CD4-positive, alpha-beta T cell (primary cell): Measurements from ENCODE around the gene SLC25A13. TPM values are rescaled to one million over a fixed set of nuclear protein-coding genes. Genes with fewer than 3 reads are reported as not detected.

Experiments used
- ATAC-seq: fragments of 200-7000 bp; cut with Tn5 transposase; one replicate; pipeline ENCODE4 v1.10.0; 2022; ENCODE audit warnings: mild to moderate bottlenecking; ENCODE audit not compliant: poor library complexity
- CTCF ChIA-PET: fragments of 350-600 bp; sonication (Branson Sonifier 250); formaldehyde crosslinking; loops from one replicate; lab custom pipeline; 2021; ENCODE audit warnings: antibody characterized with exemption, inconsistent platforms; lab: Charles Lee
- POLR2A ChIA-PET: fragments of 350-600 bp; sonication (Branson Sonifier 250); formaldehyde crosslinking; loops from one replicate; lab custom pipeline; 2021; ENCODE audit warnings: antibody characterized with exemption, inconsistent platforms; lab: Charles Lee
- DNase-seq, 14 experiments: peaks; one replicate each; pipeline ENCODE4 v3.0.0-alpha.2; 2013 to 2020; ENCODE audit warnings: mixed read lengths in 2 of 14
- H3K27ac ChIP-seq, 2 donors: one replicate each; pipeline versions ENCODE4 v1.5.1 to v1.7.0; 2013; ENCODE audit warnings: low read length in 2 of 2, low read depth in 1 of 2, mild to moderate bottlenecking in 1 of 2
- H3K27me3 ChIP-seq, 2 experiments: 1 replicate in 1 of 2; 2 replicates in 1 of 2; pipeline versions ENCODE4 v1.6.1 to v1.7.0; 2013; ENCODE audit warnings: low read length in 2 of 2, control low read depth in 1 of 2, mild to moderate bottlenecking in 1 of 2, moderate library complexity in 1 of 2; ENCODE audit not compliant: insufficient read depth in 2 of 2, control insufficient read depth in 1 of 2
- H3K36me3 ChIP-seq: one replicate; pipeline ENCODE4 v1.6.1; 2013; ENCODE audit warnings: low read length, control low read depth; ENCODE audit not compliant: insufficient read depth
- H3K4me1 ChIP-seq: one replicate; pipeline ENCODE4 v1.6.1; 2013; ENCODE audit warnings: low read length, control low read depth; ENCODE audit not compliant: insufficient read depth
- H3K4me3 ChIP-seq: one replicate; pipeline ENCODE4 v1.5.1; 2013; ENCODE audit warnings: mild to moderate bottlenecking, low read length, moderate library complexity
- H3K9me3 ChIP-seq, 2 experiments: 1 replicate in 1 of 2; 2 replicates in 1 of 2; pipeline versions ENCODE4 v1.6.1 to v1.7.0; 2013; ENCODE audit warnings: low read length in 2 of 2, mild to moderate bottlenecking in 2 of 2, control low read depth in 1 of 2, moderate library complexity in 1 of 2; ENCODE audit not compliant: control insufficient read depth in 1 of 2, insufficient read depth in 1 of 2
- H3K27ac Mint-ChIP-seq: one replicate; pipeline ENCODE4 v1.8.0; 2020; ENCODE audit warnings: mixed read lengths
- H3K27me3 Mint-ChIP-seq: one replicate; pipeline ENCODE4 v1.8.0; 2021; ENCODE audit warnings: mixed read lengths
- H3K36me3 Mint-ChIP-seq: one replicate; pipeline ENCODE4 v1.8.0; 2021; ENCODE audit warnings: low read depth, mixed read lengths
- H3K4me1 Mint-ChIP-seq: one replicate; pipeline ENCODE4 v1.8.0; 2021; ENCODE audit warnings: low read depth, mixed read lengths
- H3K4me3 Mint-ChIP-seq: one replicate; pipeline ENCODE4 v1.8.0; 2020; ENCODE audit warnings: mild to moderate bottlenecking, mixed read lengths
- H3K9me3 Mint-ChIP-seq: one replicate; pipeline ENCODE4 v1.8.0; 2020; ENCODE audit warnings: mixed read lengths
- intact Hi-C, 2 experiments: fragments of 100-400 bp; cut with DNase I in 1 of 2; cut with micrococcal nuclease in 1 of 2; formaldehyde crosslinking; loops; one replicate each; pipeline versions ENCODE4 v1.15.1 to v1.9.0; 2023 to 2025; cut with DNase I, micrococcal nuclease
- total RNA-seq, 174 experiments: library from RNA in 2 of 174; stranded (reverse) in 2 of 174; gene quantifications; one replicate each; pipeline ENCODE4 v1.2.3 and lab custom pipeline; 2021 to 2026
- TF ChIP-seq, protein P1 (sequence below): fragments of 200-600 bp; IDR thresholded peaks from one replicate; pipeline ENCODE4 v1.8.0; 2022; ENCODE audit warnings: antibody characterized with exemption, mild to moderate bottlenecking

The SLC25A13 gene
- total RNA-seq, 2 experiments from 2014 or later = 12.7 to 13.5 TPM

DNA sequence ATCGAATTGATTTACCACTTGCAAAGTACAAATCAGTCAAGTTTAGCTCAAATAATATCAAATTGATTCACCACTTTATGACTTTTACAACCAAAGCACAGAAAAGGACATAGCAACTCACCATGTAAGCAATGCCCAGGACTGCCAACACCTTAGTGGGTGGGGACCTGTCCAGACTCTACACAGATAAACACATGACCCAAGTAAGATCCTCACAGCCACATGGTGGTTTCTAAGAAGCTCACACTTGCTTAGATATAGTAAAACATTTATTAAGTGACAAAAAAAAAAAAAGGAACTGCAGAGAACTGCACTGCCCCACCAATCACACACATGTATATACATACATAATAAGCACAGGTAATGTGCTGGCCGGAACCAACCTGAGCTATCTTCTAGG lies 116.2 kb downstream of the SLC25A13 start:
- Mint-ChIP-seq H3K4me3 (no peak overlapping the region), H3K36me3 (peaks cover 20% of the 10 kb centered on the region), H3K4me1 (no peaks in the 10 kb centered on the region), H3K27me3 (no peaks in the 10 kb centered on the region), H3K9me3 (no peaks in the 10 kb centered on the region), H3K27ac (no peak overlapping the region)
- Histone ChIP-seq H3K36me3 (no peaks in the 10 kb centered on the region), H3K27ac (no peak overlapping the region), H3K27me3 (no peaks in the 10 kb centered on the region), H3K4me1 (no peaks in the 10 kb centered on the region), H3K9me3 (no peaks in the 10 kb centered on the region), H3K4me3 (no peak overlapping the region)
- no peak for ATAC-seq
- TF ChIP-seq, protein P1, sequence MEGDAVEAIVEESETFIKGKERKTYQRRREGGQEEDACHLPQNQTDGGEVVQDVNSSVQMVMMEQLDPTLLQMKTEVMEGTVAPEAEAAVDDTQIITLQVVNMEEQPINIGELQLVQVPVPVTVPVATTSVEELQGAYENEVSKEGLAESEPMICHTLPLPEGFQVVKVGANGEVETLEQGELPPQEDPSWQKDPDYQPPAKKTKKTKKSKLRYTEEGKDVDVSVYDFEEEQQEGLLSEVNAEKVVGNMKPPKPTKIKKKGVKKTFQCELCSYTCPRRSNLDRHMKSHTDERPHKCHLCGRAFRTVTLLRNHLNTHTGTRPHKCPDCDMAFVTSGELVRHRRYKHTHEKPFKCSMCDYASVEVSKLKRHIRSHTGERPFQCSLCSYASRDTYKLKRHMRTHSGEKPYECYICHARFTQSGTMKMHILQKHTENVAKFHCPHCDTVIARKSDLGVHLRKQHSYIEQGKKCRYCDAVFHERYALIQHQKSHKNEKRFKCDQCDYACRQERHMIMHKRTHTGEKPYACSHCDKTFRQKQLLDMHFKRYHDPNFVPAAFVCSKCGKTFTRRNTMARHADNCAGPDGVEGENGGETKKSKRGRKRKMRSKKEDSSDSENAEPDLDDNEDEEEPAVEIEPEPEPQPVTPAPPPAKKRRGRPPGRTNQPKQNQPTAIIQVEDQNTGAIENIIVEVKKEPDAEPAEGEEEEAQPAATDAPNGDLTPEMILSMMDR = no peak
- CTCF ChIA-PET = no interaction called here
- no peak for DNase-seq
- intact Hi-C loops = no loop called here
- POLR2A ChIA-PET = no interaction called here

DNA sequence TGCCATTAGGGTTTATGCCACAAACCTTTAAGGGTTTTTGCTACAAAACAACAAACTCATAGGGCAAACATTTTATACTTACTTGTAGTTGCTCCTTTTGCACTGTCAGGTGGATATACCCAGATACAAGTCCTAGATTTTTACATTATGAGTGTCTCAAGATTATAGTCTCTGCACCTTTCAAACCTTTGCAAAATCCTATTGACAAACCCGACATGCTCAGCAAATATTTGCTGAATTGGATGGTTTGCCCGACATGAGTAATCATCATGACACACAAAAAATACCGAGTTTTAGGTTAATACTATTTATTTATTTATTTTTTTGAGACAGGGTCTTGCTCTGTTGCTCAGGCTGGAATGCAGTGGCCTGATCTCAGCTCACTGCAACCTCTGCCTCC lies 117.3 kb downstream of the SLC25A13 start:
- Mint-ChIP-seq H3K9me3 (no peaks in the 10 kb centered on the region), H3K27me3 (no peaks in the 10 kb centered on the region), H3K4me1 (no peaks in the 10 kb centered on the region), H3K4me3 (no peak overlapping the region), H3K27ac (no peak overlapping the region), H3K36me3 (peaks cover 20% of the 10 kb centered on the region)
- H3K4me1 ChIP-seq = no peaks in the 10 kb centered on the region
- H3K9me3 ChIP-seq = no peaks in the 10 kb centered on the region
- no peak for ATAC-seq
- H3K27me3 ChIP-seq = no peaks in the 10 kb centered on the region
- ChIA-PET CTCF (no interaction called here), POLR2A (no interaction called here)
- H3K4me3 ChIP-seq = no peak overlapping the region
- H3K27ac ChIP-seq = no peak overlapping the region
- intact Hi-C loops = no loop called here
- DNase-seq = no peak
- TF ChIP-seq, protein P1 = no peak
- no peaks in the 10 kb centered on the region for H3K36me3 ChIP-seq

DNA sequence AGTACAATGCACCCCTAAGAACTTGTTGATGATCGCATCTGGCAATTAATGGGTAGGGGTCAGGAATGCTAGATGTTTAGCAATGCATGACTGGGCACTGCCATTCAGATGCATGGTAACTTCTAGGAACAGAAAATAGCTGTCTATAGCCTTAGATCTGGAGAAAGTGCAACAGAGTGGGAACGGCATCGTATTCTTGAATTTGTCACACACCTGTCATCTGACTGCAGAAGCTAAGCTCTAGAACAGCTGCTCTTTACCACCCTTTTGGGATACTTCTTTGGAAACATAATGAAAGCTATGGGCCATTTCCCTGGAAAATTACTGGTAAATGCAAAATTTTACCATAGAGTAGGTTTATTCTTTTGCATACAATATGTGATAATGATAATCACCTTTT lies 118.1 kb downstream of the SLC25A13 start:
- no peaks in the 10 kb centered on the region for H3K27me3 ChIP-seq
- Mint-ChIP-seq H3K9me3 (no peaks in the 10 kb centered on the region), H3K4me3 (no peak overlapping the region), H3K36me3 (peaks cover 19% of the 10 kb centered on the region), H3K27me3 (no peaks in the 10 kb centered on the region), H3K27ac (no peak overlapping the region), H3K4me1 (no peaks in the 10 kb centered on the region)
- CTCF ChIA-PET = interaction anchor here (1.0 kb wide), 1 partner anchor 8 kb away, joined by 3 read pairs; no protein-coding TSS in a partner anchor
- no peak overlapping the region for H3K4me3 ChIP-seq
- H3K9me3 ChIP-seq = no peaks in the 10 kb centered on the region
- no peak overlapping the region for H3K27ac ChIP-seq
- POLR2A ChIA-PET = no interaction called here
- DNase-seq (no peak), ATAC-seq (no peak)
- TF ChIP-seq, protein P1 = no peak
- no peaks in the 10 kb centered on the region for H3K4me1 ChIP-seq
- H3K36me3 ChIP-seq = no peaks in the 10 kb centered on the region
- intact Hi-C loops = no loop called here
